GM19324 (cell line): ENCODE data around the gene DUSP28.

Source experiments
- ATAC-seq: cut with Tn5 transposase; IDR thresholded peaks from one replicate; pipeline ENCODE4 v1.9.1; 2021; ENCODE audit warnings: mild to moderate bottlenecking, moderate library complexity; ENCODE audit not compliant: unreplicated experiment, low FRiP score

DUSP28 gene

GRCh38 chr2:240571314-240571973 lies 11.3 kb downstream of the DUSP28 start:
- ATAC-seq, result no peak

GRCh38 chr2:240572141-240573031 lies 12.2 kb downstream of the DUSP28 start:
- ATAC-seq, result no peak

GRCh38 chr2:240573071-240573515 lies 12.9 kb downstream of the DUSP28 start:
- ATAC-seq, result no peak

GRCh38 chr2:240573516-240574385 lies 13.6 kb downstream of the DUSP28 start:
- ATAC-seq, result no peak

GRCh38 chr2:240574386-240575100 lies 14.4 kb downstream of the DUSP28 start:
- no peak for ATAC-seq

- ATAC-seq, result no peak
These were observed 15.2 kb downstream of the DUSP28 start for GRCh38 chr2:240575101-240575965.

GRCh38 chr2:240576036-240576435 lies 15.9 kb downstream of the DUSP28 start:
- no peak for ATAC-seq

- ATAC-seq, result no peak
These were observed 16.5 kb downstream of the DUSP28 start for GRCh38 chr2:240576436-240577205.

GRCh38 chr2:240577281-240578109 lies 17.3 kb downstream of the DUSP28 start:
- no peak for ATAC-seq

GRCh38 chr2:240578110-240578450 lies 17.9 kb downstream of the DUSP28 start:
- no peak for ATAC-seq

- no peak for ATAC-seq
These were observed 18.3 kb downstream of the DUSP28 start for GRCh38 chr2:240578488-240578887.

GRCh38 chr2:240579071-240579762 lies 19.1 kb downstream of the DUSP28 start:
- no peak for ATAC-seq

- ATAC-seq, result peak; percentile 35
These were observed 19.8 kb downstream of the DUSP28 start for GRCh38 chr2:240579771-240580614.

- ATAC-seq, result no peak
These were observed 21.7 kb downstream of the DUSP28 start for GRCh38 chr2:240581811-240582210.

GRCh38 chr2:240582781-240583180 lies 22.6 kb downstream of the DUSP28 start:
- ATAC-seq, result no peak

GRCh38 chr2:240583774-240584173 lies 23.6 kb downstream of the DUSP28 start:
- ATAC-seq, result no peak
